ENCODE data around the gene ATOX1.

DNA sequence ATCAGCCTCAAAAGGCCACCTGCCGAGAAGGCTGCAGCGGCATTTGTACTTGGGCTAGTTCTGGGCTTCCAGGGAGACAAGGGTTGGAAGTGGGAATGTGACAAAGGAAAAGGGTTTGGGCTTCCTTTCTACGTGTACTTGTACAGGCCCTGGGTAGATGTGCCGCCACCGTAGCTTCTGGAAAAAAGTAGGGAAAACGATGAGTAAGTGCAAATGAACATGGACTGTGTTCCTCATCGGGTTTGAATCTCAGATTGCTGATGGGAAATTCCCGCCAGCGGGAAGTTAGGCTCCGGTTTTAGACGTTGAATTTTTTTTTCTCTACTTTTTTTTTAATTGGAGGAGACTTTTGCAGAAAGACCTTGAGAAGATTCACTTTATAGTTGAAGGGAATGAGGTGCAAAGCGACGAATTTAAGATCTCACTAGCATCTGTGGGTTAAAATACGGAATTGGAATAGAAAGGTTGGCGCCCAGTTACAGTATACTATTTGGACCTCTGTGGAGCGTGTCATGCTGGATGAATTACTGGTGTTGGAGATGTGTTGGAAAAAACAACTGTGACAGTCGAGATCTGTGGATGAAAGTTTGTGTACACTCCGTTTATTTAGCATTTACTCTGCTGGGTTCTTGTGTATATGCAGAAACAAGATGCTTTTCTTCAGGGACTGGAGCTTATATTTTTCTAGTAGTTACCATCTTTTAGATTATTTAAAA, 14.6 kb upstream of the ATOX1 start:
- TF ChIP-seq, protein P1, sequence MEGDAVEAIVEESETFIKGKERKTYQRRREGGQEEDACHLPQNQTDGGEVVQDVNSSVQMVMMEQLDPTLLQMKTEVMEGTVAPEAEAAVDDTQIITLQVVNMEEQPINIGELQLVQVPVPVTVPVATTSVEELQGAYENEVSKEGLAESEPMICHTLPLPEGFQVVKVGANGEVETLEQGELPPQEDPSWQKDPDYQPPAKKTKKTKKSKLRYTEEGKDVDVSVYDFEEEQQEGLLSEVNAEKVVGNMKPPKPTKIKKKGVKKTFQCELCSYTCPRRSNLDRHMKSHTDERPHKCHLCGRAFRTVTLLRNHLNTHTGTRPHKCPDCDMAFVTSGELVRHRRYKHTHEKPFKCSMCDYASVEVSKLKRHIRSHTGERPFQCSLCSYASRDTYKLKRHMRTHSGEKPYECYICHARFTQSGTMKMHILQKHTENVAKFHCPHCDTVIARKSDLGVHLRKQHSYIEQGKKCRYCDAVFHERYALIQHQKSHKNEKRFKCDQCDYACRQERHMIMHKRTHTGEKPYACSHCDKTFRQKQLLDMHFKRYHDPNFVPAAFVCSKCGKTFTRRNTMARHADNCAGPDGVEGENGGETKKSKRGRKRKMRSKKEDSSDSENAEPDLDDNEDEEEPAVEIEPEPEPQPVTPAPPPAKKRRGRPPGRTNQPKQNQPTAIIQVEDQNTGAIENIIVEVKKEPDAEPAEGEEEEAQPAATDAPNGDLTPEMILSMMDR (IDR thresholded peaks at IDR 0.05; ENCODE audit: low read length): no peak
- TF ChIP-seq EZH2phosphoT487 (IDR thresholded peaks at IDR 0.05; ENCODE audit: low read length) (no peak), EZH2 (optimal IDR thresholded peaks at IDR 0.05; ENCODE audit: low read depth, low read length) (no peak)
